Upper lobe of left lung (tissue), 6 donors: ENCODE measurements around the gene ZNF813. TPM values are rescaled to one million over a fixed set of nuclear protein-coding genes. Genes with fewer than 3 reads are reported as not detected.
A peak's percentile ranks its signal among the peaks of the same experiment; 100 is the strongest.

Source experiments
- ATAC-seq, 2 donors: fragments of 200-7000 bp; cut with Tn5 transposase; one replicate each; pipeline ENCODE4 v1.9.1; 2022; ENCODE audit warnings: mild to moderate bottlenecking in 2 of 2, moderate library complexity in 2 of 2; ENCODE audit not compliant: low FRiP score in 2 of 2
- DNase-seq, 2 donors: peaks; one replicate each; pipeline ENCODE4 v3.0.0-alpha.2; 2019 to 2020
- H3K27ac ChIP-seq, 4 donors: fragments of 200-600 bp; sonication (generic); one replicate each; pipeline ENCODE4 v1.5.1; 2016 to 2019
- H3K27me3 ChIP-seq, 4 donors: fragments of 200-600 bp; sonication (generic); one replicate each; pipeline ENCODE4 v1.5.1; 2017 to 2019
- H3K36me3 ChIP-seq, 4 donors: fragments of 200-600 bp; sonication (generic); one replicate each; pipeline ENCODE4 v1.5.1; 2016 to 2019
- H3K4me1 ChIP-seq, 4 donors: fragments of 200-600 bp; sonication (generic); one replicate each; pipeline ENCODE4 v1.5.1; 2018 to 2019
- H3K4me3 ChIP-seq, 4 donors: fragments of 200-600 bp; sonication (generic); one replicate each; pipeline ENCODE4 v1.5.1; 2017 to 2019; ENCODE audit warnings: mild to moderate bottlenecking in 2 of 4, moderate library complexity in 1 of 4
- H3K9me3 ChIP-seq, 4 donors: fragments of 200-600 bp; sonication (generic); one replicate each; pipeline ENCODE4 v1.5.1; 2018 to 2019
- EP300 ChIP-seq, 4 donors: sonication (generic); formaldehyde crosslinking; IDR thresholded peaks; one replicate each; pipeline ENCODE4 v1.5.1; 2017; ENCODE audit warnings: antibody characterized with exemption in 4 of 4, control low read depth in 2 of 4
- POLR2A ChIP-seq, 4 donors: fragments of 450-650 bp; IDR thresholded peaks; one replicate each; pipeline ENCODE4 v1.5.1; 2016 to 2017; ENCODE audit warnings: antibody characterized with exemption in 4 of 4, mild to moderate bottlenecking in 2 of 4
- POLR2AphosphoS5 ChIP-seq, 2 donors: sonication (generic); formaldehyde crosslinking; IDR thresholded peaks; one replicate each; pipeline ENCODE4 v1.5.1; 2017; ENCODE audit warnings: antibody characterized with exemption in 2 of 2
- WGBS, 2 donors: methylation state at CpG; one replicate each; pipeline ENCODE4 v1.1.5; 2017 to 2018; 5-methylcytosine and 5-hydroxymethylcytosine counted together
- total RNA-seq, 6 donors: library from RNA; depleted of rRNA in 4 of 6; stranded (reverse); fragments of >200 nt in 4 of 6; gene quantifications; one replicate each; pipeline versions ENCODE4 v1.1.0 to v1.2.1, GENCODE V29; 2016 to 2021
- TF ChIP-seq, protein P1 (sequence below), 6 experiments: fragments of 450-650 bp in 4 of 6; fragments of 200-600 bp in 2 of 6; sonication (generic) in 2 of 6; IDR thresholded peaks; one replicate each; pipeline ENCODE4 v1.5.1; 2016 to 2019; ENCODE audit warnings: antibody characterized with exemption in 6 of 6
- donor health status: DM: no; HTN: no; CAD: no; lungs with moderate emphysema.
- donor health status: DM: no; HTN: yes; CAD: no; lungs with severe emphysema.

The ZNF813 gene
- total RNA-seq, 6 donors from 2014 or later: 2.2 to 8.4 (median 3.1) TPM

DNA sequence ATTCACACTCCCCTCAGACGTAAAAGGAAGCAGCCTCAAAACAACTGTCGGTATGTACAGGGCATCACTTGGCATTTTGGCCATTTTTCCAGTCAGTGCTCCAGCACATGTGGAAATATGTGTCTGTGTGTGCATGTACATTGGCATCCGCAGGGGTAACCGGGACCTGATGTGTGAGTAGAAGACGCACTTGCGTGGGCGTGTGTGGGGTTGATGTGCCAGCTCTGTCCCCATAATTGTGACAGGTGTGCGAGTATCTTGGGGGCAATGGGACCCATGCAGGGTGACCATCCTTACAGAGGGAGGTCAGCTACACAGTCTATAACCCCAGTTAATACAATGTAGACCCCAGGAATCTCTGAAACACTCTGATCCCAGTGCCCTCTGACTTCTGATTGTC is 63.1 kb downstream of the ZNF813 start:
- ATAC-seq (no peak), DNase-seq (no peak)
- 96 to 98% methylated on average over 8 of the region's 8 CpGs for WGBS, 2 donors
- Histone ChIP-seq H3K9me3 (peaks cover 4 to 9% (median 5%) of the 10 kb centered on the region in 4 donors), H3K4me1 (no peaks in the 10 kb centered on the region), H3K27ac (no peak overlapping the region), H3K4me3 (no peak overlapping the region), H3K36me3 (no peaks in the 10 kb centered on the region), H3K27me3 (no peaks in the 10 kb centered on the region)
- TF ChIP-seq, protein P1, sequence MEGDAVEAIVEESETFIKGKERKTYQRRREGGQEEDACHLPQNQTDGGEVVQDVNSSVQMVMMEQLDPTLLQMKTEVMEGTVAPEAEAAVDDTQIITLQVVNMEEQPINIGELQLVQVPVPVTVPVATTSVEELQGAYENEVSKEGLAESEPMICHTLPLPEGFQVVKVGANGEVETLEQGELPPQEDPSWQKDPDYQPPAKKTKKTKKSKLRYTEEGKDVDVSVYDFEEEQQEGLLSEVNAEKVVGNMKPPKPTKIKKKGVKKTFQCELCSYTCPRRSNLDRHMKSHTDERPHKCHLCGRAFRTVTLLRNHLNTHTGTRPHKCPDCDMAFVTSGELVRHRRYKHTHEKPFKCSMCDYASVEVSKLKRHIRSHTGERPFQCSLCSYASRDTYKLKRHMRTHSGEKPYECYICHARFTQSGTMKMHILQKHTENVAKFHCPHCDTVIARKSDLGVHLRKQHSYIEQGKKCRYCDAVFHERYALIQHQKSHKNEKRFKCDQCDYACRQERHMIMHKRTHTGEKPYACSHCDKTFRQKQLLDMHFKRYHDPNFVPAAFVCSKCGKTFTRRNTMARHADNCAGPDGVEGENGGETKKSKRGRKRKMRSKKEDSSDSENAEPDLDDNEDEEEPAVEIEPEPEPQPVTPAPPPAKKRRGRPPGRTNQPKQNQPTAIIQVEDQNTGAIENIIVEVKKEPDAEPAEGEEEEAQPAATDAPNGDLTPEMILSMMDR (IDR thresholded peaks at IDR 0.05): no peak

- no peak overlapping the region for H3K27ac ChIP-seq
- ATAC-seq: no peak
- DNase-seq: no peak
- no peaks in the 10 kb centered on the region for H3K4me1 ChIP-seq
- peaks cover 0 to under 1% (median under 1%) of the 10 kb centered on the region in 4 donors for H3K9me3 ChIP-seq
- no peaks in the 10 kb centered on the region for H3K27me3 ChIP-seq
- TF ChIP-seq POLR2AphosphoS5 (IDR thresholded peaks at IDR 0.05): no peak
- TF ChIP-seq POLR2A (IDR thresholded peaks at IDR 0.05): no peak
- no peak for TF ChIP-seq EP300 (IDR thresholded peaks at IDR 0.05)
- TF ChIP-seq, protein P1 (IDR thresholded peaks at IDR 0.05): no peak
- 91% methylated on average over 4 of the region's 4 CpGs for WGBS, 2 donors
- H3K36me3 ChIP-seq: no peaks in the 10 kb centered on the region
- H3K4me3 ChIP-seq: no peak overlapping the region
Measured at GRCh38 chr19:53531457-53531856, 63.9 kb downstream of the ZNF813 start.

- no peaks in the 10 kb centered on the region for H3K4me1 ChIP-seq
- H3K27me3 ChIP-seq: no peaks in the 10 kb centered on the region
- no peak overlapping the region for H3K27ac ChIP-seq
- DNase-seq (no peak), ATAC-seq (no peak)
- H3K36me3 ChIP-seq: no peaks in the 10 kb centered on the region
- H3K9me3 ChIP-seq: no peaks in the 10 kb centered on the region
- TF ChIP-seq POLR2A (IDR thresholded peaks at IDR 0.05): no peak
- TF ChIP-seq EP300 (IDR thresholded peaks at IDR 0.05): no peak
- TF ChIP-seq, protein P1 (IDR thresholded peaks at IDR 0.05): no peak
- no peak for TF ChIP-seq POLR2AphosphoS5 (IDR thresholded peaks at IDR 0.05)
- no peak overlapping the region for H3K4me3 ChIP-seq
- WGBS, 2 donors: 95 to 100% methylated on average over 1 of the region's 1 CpG
Measured at GRCh38 chr19:53532362-53532761, 64.8 kb downstream of the ZNF813 start.

- DNase-seq: no peak
- Histone ChIP-seq H3K36me3 (peaks cover 0 to 5% (median 2%) of the 10 kb centered on the region in 4 donors), H3K4me3 (no peak overlapping the region), H3K4me1 (peaks cover 0 to 6% (median 0%) of the 10 kb centered on the region in 4 donors), H3K9me3 (no peaks in the 10 kb centered on the region), H3K27me3 (no peaks in the 10 kb centered on the region), H3K27ac (no peak overlapping the region)
- no peak for ATAC-seq
- TF ChIP-seq EP300 (IDR thresholded peaks at IDR 0.05): no peak
- TF ChIP-seq, protein P1 (IDR thresholded peaks at IDR 0.05): no peak
- no peak for TF ChIP-seq POLR2AphosphoS5 (IDR thresholded peaks at IDR 0.05)
- TF ChIP-seq POLR2A (IDR thresholded peaks at IDR 0.05): no peak
Measured at GRCh38 chr19:53536225-53536548, 68.7 kb downstream of the ZNF813 start.

- peak in 1 of 2 donors; percentile 21 for ATAC-seq
- Histone ChIP-seq H3K36me3 (peaks cover 0 to 15% (median 5%) of the 10 kb centered on the region in 4 donors), H3K4me3 (peak overlapping the region; percentile 63 to 76 (median 68)), H3K4me1 (peaks cover 0 to 6% (median 0%) of the 10 kb centered on the region in 4 donors), H3K27ac (peak overlapping the region; percentile 81 to 96 (median 88)), H3K27me3 (no peaks in the 10 kb centered on the region), H3K9me3 (no peaks in the 10 kb centered on the region)
- no peak for TF ChIP-seq POLR2AphosphoS5 (IDR thresholded peaks at IDR 0.05)
- TF ChIP-seq POLR2A (IDR thresholded peaks at IDR 0.05): no peak
- no peak for TF ChIP-seq EP300 (IDR thresholded peaks at IDR 0.05)
- TF ChIP-seq, protein P1 (IDR thresholded peaks at IDR 0.05): no peak
- WGBS, 2 donors: 50 to 52% methylated on average over 11 of the region's 11 CpGs
- DNase-seq: no peak
Measured at GRCh38 chr19:53537121-53537520, 69.6 kb downstream of the ZNF813 start.
